GM12801 (cell line): ENCODE results near the gene PSMG3.

Experiments
- CTCF ChIP-seq: IDR thresholded peaks from one replicate; pipeline ENCODE4 v1.5.1; 2011; ENCODE audit warnings: control low read depth; ENCODE audit not compliant: insufficient read length; ENCODE audit errors: extremely low read depth

PSMG3 gene

GRCh38 chr7:1590887-1591286 lies 21.1 kb upstream of the PSMG3 start:
- TF ChIP-seq CTCF: no peak

DNA sequence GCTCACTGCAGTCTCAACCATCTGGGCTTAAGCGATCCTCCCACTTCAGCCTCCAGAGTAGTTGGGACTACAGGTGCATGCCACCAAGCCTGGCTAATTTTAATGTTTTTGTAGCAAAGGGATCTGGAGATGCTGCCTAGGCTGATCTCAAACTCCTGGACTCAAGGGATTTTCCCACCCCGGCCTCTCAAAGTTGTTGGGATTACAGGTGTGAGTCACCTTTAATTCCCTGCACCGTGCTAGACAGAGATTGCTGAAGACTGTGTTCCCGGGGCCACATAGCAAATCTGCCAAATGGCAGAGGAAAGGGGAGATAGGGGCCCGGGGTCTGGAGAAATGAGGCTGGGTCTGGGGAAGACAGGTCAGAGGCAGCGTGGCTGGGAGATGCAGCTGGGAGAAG lies 20.6 kb upstream of the PSMG3 start:
- no peak for TF ChIP-seq CTCF

DNA sequence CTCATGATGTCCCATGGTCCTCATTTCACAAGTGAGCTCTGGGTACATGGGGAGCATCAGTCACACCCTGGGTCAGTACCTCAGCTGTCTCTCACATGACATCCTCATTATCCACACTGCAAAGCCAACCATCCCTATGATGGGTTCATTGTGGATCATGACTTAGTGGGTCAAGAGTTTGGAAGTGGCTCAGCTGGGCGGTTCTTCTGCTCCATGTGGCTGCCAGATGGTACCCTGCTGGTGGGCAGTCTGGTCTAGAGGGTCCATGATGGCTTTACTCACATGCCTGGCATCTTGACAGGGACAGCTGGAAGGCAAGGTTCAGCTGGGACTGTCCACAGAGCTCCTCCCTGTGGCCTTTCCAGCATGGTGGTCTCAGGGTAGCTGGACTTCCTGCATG lies 19.1 kb upstream of the PSMG3 start:
- no peak for TF ChIP-seq CTCF

DNA sequence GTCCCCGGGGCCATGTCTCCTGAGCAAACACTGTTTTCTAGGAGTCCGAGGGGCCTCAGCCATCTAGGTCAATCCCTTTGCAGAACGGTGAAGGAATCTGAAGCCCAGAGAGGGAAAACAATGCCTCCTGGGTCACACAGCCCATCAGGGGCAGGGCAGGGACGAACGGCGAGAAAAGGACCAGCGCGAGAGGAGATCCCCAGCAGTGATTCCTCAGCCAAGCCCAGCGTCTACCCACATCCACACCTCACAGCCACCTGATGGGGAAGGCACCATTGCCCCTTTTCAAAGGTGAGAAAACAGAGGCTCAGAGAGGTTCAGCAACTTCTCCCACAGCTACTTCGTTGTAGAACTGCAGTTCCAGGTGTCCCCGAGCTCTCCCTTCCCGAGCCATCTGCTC lies 17.9 kb upstream of the PSMG3 start:
- no peak for TF ChIP-seq CTCF

GRCh38 chr7:1586827-1587705 lies 17.2 kb upstream of the PSMG3 start:
- no peak for TF ChIP-seq CTCF

- no peak for TF ChIP-seq CTCF
Observed at GRCh38 chr7:1586126-1586826, 16.4 kb upstream of the PSMG3 start.

- no peak for TF ChIP-seq CTCF
Observed at GRCh38 chr7:1585142-1585981, 15.5 kb upstream of the PSMG3 start.
